Endothelial cell of umbilical vein (primary cell): ENCODE data around the gene PRAC2. TPM values are rescaled to one million over a fixed set of nuclear protein-coding genes. Genes with fewer than 3 reads are reported as not detected.

Source experiments
- BruUV-seq: library from RNA; stranded (reverse); fragments of 400-500 nt; replicated peaks from 2 replicates; lab custom pipeline; 2021; lab: Mats Ljungman, UMichigan
- CTCF ChIA-PET: fragments of 300-600, 350-600 bp; sonication (Branson Sonifier 250); formaldehyde crosslinking; loops from one replicate; lab custom pipeline; 2021; ENCODE audit warnings: antibody characterized with exemption, inconsistent platforms; lab: Charles Lee
- POLR2A ChIA-PET: fragments of 300-600, 350-600 bp; sonication (Branson Sonifier 250); formaldehyde crosslinking; loops from one replicate; lab custom pipeline; 2021; ENCODE audit warnings: antibody characterized with exemption, inconsistent platforms; lab: Charles Lee
- DNase-seq: peaks from one replicate; pipeline ENCODE4 v3.0.0-alpha.2; 2011; ENCODE audit warnings: low read depth, low spot score
- FAIRE-seq: peaks from 2 replicates; lab custom pipeline; 2011; peaks lifted over from hg19 to GRCh38; lab: Jason Lieb, UNC
- H2AFZ ChIP-seq: 2 replicates; pipeline ENCODE4 v1.6.0; 2012; ENCODE audit warnings: low read depth, low read length, control low read depth, inconsistent platforms
- H3K27ac ChIP-seq: 2 replicates; pipeline ENCODE4 v1.5.1; 2011; ENCODE audit warnings: low read depth, mild to moderate bottlenecking, control low read depth, low read length, moderate library complexity; ENCODE audit not compliant: insufficient read depth
- H3K27me3 ChIP-seq, 2 experiments: 2 replicates each; pipeline versions ENCODE4 v1.6.0 to v1.6.1; 2011; ENCODE audit warnings: low read length in 2 of 2, mixed read lengths in 1 of 2; ENCODE audit not compliant: control insufficient read depth in 2 of 2, insufficient read depth in 2 of 2
- H3K36me3 ChIP-seq, 2 experiments: 2 replicates in 1 of 2; 3 replicates in 1 of 2; pipeline ENCODE4 v1.5.1; 2011; ENCODE audit warnings: low read length in 2 of 2, mild to moderate bottlenecking in 1 of 2, moderate library complexity in 1 of 2; ENCODE audit not compliant: control insufficient read depth in 2 of 2, insufficient read depth in 2 of 2; ENCODE audit errors: extremely low read depth in 1 of 2
- H3K4me1 ChIP-seq: 3 replicates; pipeline ENCODE4 v1.5.1; 2011; ENCODE audit warnings: mild to moderate bottlenecking, low read length; ENCODE audit not compliant: control insufficient read depth, insufficient read depth; ENCODE audit errors: extremely low read depth
- H3K4me2 ChIP-seq: 2 replicates; pipeline ENCODE4 v1.6.1; 2011; ENCODE audit warnings: low read length, control low read depth, mixed read lengths; ENCODE audit not compliant: insufficient read depth
- H3K4me3 ChIP-seq, 3 experiments: fragments of 200-600 bp in 1 of 3; sonication (generic), shearing (Covaris generic) in 1 of 3; replicated peaks in 1 of 3; 2 replicates each; pipeline ENCODE4 v1.5.1; 2011 to 2016; ENCODE audit warnings: control low read depth in 3 of 3, low read length in 3 of 3, mild to moderate bottlenecking in 2 of 3, inconsistent platforms in 1 of 3, low read depth in 1 of 3, moderate library complexity in 1 of 3; ENCODE audit not compliant: insufficient read depth in 1 of 3
- H3K79me2 ChIP-seq: 2 replicates; pipeline ENCODE4 v1.6.0; 2012; ENCODE audit warnings: low read length, inconsistent platforms; ENCODE audit not compliant: control insufficient read depth, insufficient read depth
- H3K9ac ChIP-seq: replicated peaks from 2 replicates; pipeline ENCODE3; 2011; ENCODE audit warnings: low read length, control low read depth; ENCODE audit not compliant: insufficient read depth; ENCODE audit errors: extremely low read depth
- H3K9me1 ChIP-seq: replicated peaks from 3 replicates; pipeline ENCODE4 v1.6.0; 2011; ENCODE audit warnings: mild to moderate bottlenecking, low read length; ENCODE audit not compliant: control insufficient read depth, insufficient read depth; ENCODE audit errors: extremely low read depth
- H3K9me3 ChIP-seq: replicated peaks from 2 replicates; pipeline ENCODE4 v1.5.1; 2012; ENCODE audit warnings: low read length, inconsistent platforms; ENCODE audit not compliant: control insufficient read depth, insufficient read depth
- H4K20me1 ChIP-seq: replicated peaks from 2 replicates; pipeline ENCODE3; 2011; ENCODE audit warnings: mild to moderate bottlenecking, low read length; ENCODE audit not compliant: control insufficient read depth, insufficient read depth; ENCODE audit errors: extremely low read depth
- CTCF ChIP-seq, 2 donors: IDR thresholded peaks; 1 replicate in 1 of 2; 2 replicates in 1 of 2; pipeline ENCODE4 v1.5.1; 2011; ENCODE audit warnings: low read length in 2 of 2, mild to moderate bottlenecking in 2 of 2, moderate library complexity in 2 of 2, control low read depth in 1 of 2, inconsistent platforms in 1 of 2, low read depth in 1 of 2; ENCODE audit not compliant: insufficient read depth in 1 of 2; ENCODE audit errors: extremely low read depth in 1 of 2
- EZH2 ChIP-seq: IDR thresholded peaks from 2 replicates; pipeline ENCODE4 v1.6.1; 2012; ENCODE audit warnings: borderline replicate concordance, low read depth, mild to moderate bottlenecking, moderate library complexity, low read length, inconsistent platforms; ENCODE audit not compliant: severe bottlenecking
- GATA2 ChIP-seq: IDR thresholded peaks from 2 replicates; pipeline ENCODE4 v1.7.0; 2011; ENCODE audit warnings: low read depth, mild to moderate bottlenecking, moderate library complexity, mixed read lengths, low read length; ENCODE audit not compliant: insufficient read length, insufficient read depth
- POLR2AphosphoS5 ChIP-seq: IDR thresholded peaks from 2 replicates; pipeline ENCODE4 v1.6.1; 2012; ENCODE audit warnings: low read depth, mild to moderate bottlenecking, control low read depth, low read length, moderate library complexity; ENCODE audit not compliant: insufficient read depth
- dilution Hi-C: fragments of 300-500 bp; cut with MboI; formaldehyde crosslinking; loops from one replicate; pipeline ENCODE4 v1.15.0; 2019; ENCODE audit warnings: low sequenced_read_pairs; ENCODE audit not compliant: extremely low pct_ligation_motif_present
- intact Hi-C: fragments of 100-400 bp; cut with micrococcal nuclease; formaldehyde crosslinking; loops from one replicate; pipeline ENCODE4 v1.10.0; 2022
- polyA plus RNA-seq, 4 experiments: library from polyadenylated mRNA; depleted of rRNA in 3 of 4; stranded (reverse) in 3 of 4; unstranded in 1 of 4; fragments of >200 nt; gene quantifications; 2 replicates each; pipeline versions ENCODE4 v1.2.1 to v1.2.3, GENCODE V29; 2011 to 2012; ENCODE audit warnings: missing spikeins in 1 of 4
- total RNA-seq: library from RNA; stranded (reverse); gene quantifications from 2 replicates; pipeline ENCODE4 v1.2.3, GENCODE V29; 2021

The PRAC2 gene
- total and polyA plus RNA-seq, 2 donors (not counting 3 experiments of a cell fraction or from before 2014, with no cell fraction given) = not detected

- Histone ChIP-seq H3K9ac (no peak overlapping the region), H3K9me1 (no peaks in the 10 kb centered on the region), H3K4me1 (peaks cover 8% of the 10 kb centered on the region), H2AFZ (no peak overlapping the region), H4K20me1 (no peaks in the 10 kb centered on the region), H3K4me3 (no peak overlapping the region), H3K36me3 (no peaks in the 10 kb centered on the region), H3K4me2 (no peak overlapping the region), H3K27ac (no peak overlapping the region), H3K9me3 (no peaks in the 10 kb centered on the region), H3K27me3 (peaks cover 87 to 98% of the 10 kb centered on the region in 2 experiments), H3K79me2 (no peaks in the 10 kb centered on the region)
- no TSS peak for BruUV-seq
- ChIA-PET CTCF (interaction anchor here (1.6 to 3.1 kb wide), 3 partner anchors 25 to 158 kb away, joined by 3 to 13 read pairs (median 8); no protein-coding TSS in a partner anchor), POLR2A (interaction anchor here (0.6 kb wide), 1 partner anchor 174 kb away, joined by 7 read pairs; no protein-coding TSS in a partner anchor)
- intact Hi-C loops = no loop called here
- TF ChIP-seq GATA2 (no peak), CTCF (IDR thresholded peaks at IDR 0.05; ENCODE audit: extremely low read depth in 1 of 2, insufficient read depth in 1 of 2, low read depth in 1 of 2, low read length in 2 of 2) (no peak)
- dilution Hi-C loops = no loop called here
- DNase-seq (no peak), FAIRE-seq (no peak)
These were observed 2.0 kb upstream of the PRAC2 start for GRCh38 chr17:48721009-48721402.

GRCh38 chr17:48722201-48722907 is 631 bp upstream of the PRAC2 start, which contains the start of gene PRAC1:
Gene PRAC1, minus strand, starts transcription at chr17:48722518. Its CDS starts 126 bp downstream, at chr17:48722392.
- H3K36me3 ChIP-seq = no peaks in the 10 kb centered on the region
- H3K27ac ChIP-seq = no peak within 1 kb of the TSS
- POLR2A ChIA-PET = no interaction called here
- peaks cover 92 to 99% of the 10 kb centered on the region in 2 experiments for H3K27me3 ChIP-seq
- DNase-seq = no peak
- CTCF ChIA-PET = interaction anchor here (1.2 to 7.5 kb wide), 6 partner anchors 11 to 156 kb away, joined by 7 to 171 read pairs (median 27); no protein-coding TSS in a partner anchor
- H3K9ac ChIP-seq = no peak within 1 kb of the TSS
- no peaks in the 10 kb centered on the region for H3K9me3 ChIP-seq
- H3K9me1 ChIP-seq = no peaks in the 10 kb centered on the region
- no TSS peak for BruUV-seq
- no peak within 1 kb of the TSS for H3K4me3 ChIP-seq
- no peak within 1 kb of the TSS for H2AFZ ChIP-seq
- H4K20me1 ChIP-seq = no peaks in the 10 kb centered on the region
- dilution Hi-C loops (no loop called here), intact Hi-C loops (no loop called here)
- H3K4me2 ChIP-seq = no peak within 1 kb of the TSS
- no peaks in the 10 kb centered on the region for H3K79me2 ChIP-seq
- TF ChIP-seq POLR2AphosphoS5 (no peak), EZH2 (peak; percentile 85)
- peaks cover 8% of the 10 kb centered on the region for H3K4me1 ChIP-seq
- no peak for FAIRE-seq
